Activated CD8-positive, alpha-beta memory T cell treated with anti-CD3 and anti-CD28 coated beads for 48 hours (primary cell): ENCODE data around the gene USF2.
A peak's percentile ranks its signal among the peaks of the same experiment; 100 is the strongest.
"Not testable (repeated sequence)": the region's sequence is repeated elsewhere in the genome, so short reads cannot be mapped to it uniquely, and the experiment has no call there.

Experiments used
- DNase-seq, 3 experiments: peaks; one replicate each; pipeline ENCODE4 v3.0.0-alpha.2; 2020; ENCODE audit warnings: low read depth in 2 of 3, low spot score in 2 of 3

USF2 gene

GRCh38 chr19:35284153-35285094 is 15.7 kb downstream of the USF2 start:
- no peak for DNase-seq

GRCh38 chr19:35285095-35285449 is 16.3 kb downstream of the USF2 start:
- DNase-seq = no peak

- not testable (repeated sequence) for DNase-seq
Observed at GRCh38 chr19:35285465-35285864, 16.7 kb downstream of the USF2 start.

GRCh38 chr19:35286101-35286500 is 17.3 kb downstream of the USF2 start:
- DNase-seq = not testable (repeated sequence)

- no peak for DNase-seq
Observed at GRCh38 chr19:35287713-35288112, 19.0 kb downstream of the USF2 start.

GRCh38 chr19:35288331-35288730 is 19.6 kb downstream of the USF2 start:
- DNase-seq = no peak

- DNase-seq = no peak
Observed at GRCh38 chr19:35288906-35289305, 20.1 kb downstream of the USF2 start.

- DNase-seq = no peak
Observed at GRCh38 chr19:35290381-35291127, 21.8 kb downstream of the USF2 start.

- DNase-seq = no peak
Observed at GRCh38 chr19:35291259-35291658, 22.5 kb downstream of the USF2 start.

GRCh38 chr19:35291916-35292315 is 23.2 kb downstream of the USF2 start, which contains the start of gene MAG:
MAG (plus strand) TSS chr19:35292161; CDS start chr19:35295409, 3,248 bp downstream.
- no peak for DNase-seq

- DNase-seq = no peak
Observed at GRCh38 chr19:35292421-35293362, 23.9 kb downstream of the USF2 start.

GRCh38 chr19:35293363-35293739 is 24.6 kb downstream of the USF2 start:
- no peak for DNase-seq

GRCh38 chr19:35293808-35294207 is 25.0 kb downstream of the USF2 start:
- no peak for DNase-seq

GRCh38 chr19:35294328-35294727 is 25.6 kb downstream of the USF2 start:
- DNase-seq = no peak

- DNase-seq = no peak
Observed at GRCh38 chr19:35294859-35295791, 26.4 kb downstream of the USF2 start.

- peak in 1 of 3 experiments; percentile 9 for DNase-seq
Observed at GRCh38 chr19:35295792-35296462, 27.2 kb downstream of the USF2 start.

GRCh38 chr19:35296644-35297514 is 28.1 kb downstream of the USF2 start:
- no peak for DNase-seq

GRCh38 chr19:35297515-35297848 is 28.7 kb downstream of the USF2 start:
- DNase-seq = no peak

- DNase-seq = no peak
Observed at GRCh38 chr19:35297922-35298321, 29.2 kb downstream of the USF2 start.
